AG04450 (cell line): Measurements from ENCODE around the gene TAB2. TPM values are rescaled to one million over a fixed set of nuclear protein-coding genes. Genes with fewer than 3 reads are reported as not detected.
A peak's percentile ranks its signal among the peaks of the same experiment; 100 is the strongest.

Source experiments
- CTCF ChIA-PET: fragments of 300-600, 350-600 bp; formaldehyde crosslinking; extraction: SDS; loops from one replicate; lab custom pipeline; 2022; ENCODE audit warnings: antibody characterized with exemption, inconsistent platforms; lab: Charles Lee
- POLR2A ChIA-PET: fragments of 350-600 bp; formaldehyde crosslinking; extraction: SDS; loops from one replicate; lab custom pipeline; 2021; ENCODE audit warnings: antibody characterized with exemption, inconsistent platforms; lab: Yijun Ruan, JAX
- DNase-seq: peaks from one replicate; pipeline ENCODE4 v3.0.0-alpha.2; 2011; ENCODE audit warnings: low read depth, low spot score
- H3K27ac ChIP-seq: one replicate; pipeline ENCODE4 v1.5.1; 2012; ENCODE audit warnings: low read depth, low read length, control low read depth
- H3K27me3 ChIP-seq: one replicate; pipeline ENCODE4 v1.6.0; 2012; ENCODE audit warnings: low read length; ENCODE audit not compliant: control insufficient read depth, insufficient read depth
- H3K4me3 ChIP-seq: 2 replicates; pipeline ENCODE4 v1.5.1; 2011; ENCODE audit warnings: mild to moderate bottlenecking, low read depth, low read length, control low read depth
- H3K9me3 ChIP-seq: 2 replicates; pipeline ENCODE4 v1.5.1; 2012; ENCODE audit warnings: low read length; ENCODE audit not compliant: control insufficient read depth, insufficient read depth
- CTCF ChIP-seq: IDR thresholded peaks from 2 replicates; pipeline ENCODE4 v1.5.1; 2011; ENCODE audit warnings: low read depth, low read length, control low read depth, inconsistent platforms
- polyA plus RNA-seq: library from polyadenylated mRNA; depleted of rRNA; stranded (reverse); fragments of >200 nt; gene quantifications from 2 replicates; pipeline ENCODE4 v1.2.3, GENCODE V29; 2011

Gene TAB2
- polyA plus RNA-seq, 1 experiment = 61.1 TPM

DNA sequence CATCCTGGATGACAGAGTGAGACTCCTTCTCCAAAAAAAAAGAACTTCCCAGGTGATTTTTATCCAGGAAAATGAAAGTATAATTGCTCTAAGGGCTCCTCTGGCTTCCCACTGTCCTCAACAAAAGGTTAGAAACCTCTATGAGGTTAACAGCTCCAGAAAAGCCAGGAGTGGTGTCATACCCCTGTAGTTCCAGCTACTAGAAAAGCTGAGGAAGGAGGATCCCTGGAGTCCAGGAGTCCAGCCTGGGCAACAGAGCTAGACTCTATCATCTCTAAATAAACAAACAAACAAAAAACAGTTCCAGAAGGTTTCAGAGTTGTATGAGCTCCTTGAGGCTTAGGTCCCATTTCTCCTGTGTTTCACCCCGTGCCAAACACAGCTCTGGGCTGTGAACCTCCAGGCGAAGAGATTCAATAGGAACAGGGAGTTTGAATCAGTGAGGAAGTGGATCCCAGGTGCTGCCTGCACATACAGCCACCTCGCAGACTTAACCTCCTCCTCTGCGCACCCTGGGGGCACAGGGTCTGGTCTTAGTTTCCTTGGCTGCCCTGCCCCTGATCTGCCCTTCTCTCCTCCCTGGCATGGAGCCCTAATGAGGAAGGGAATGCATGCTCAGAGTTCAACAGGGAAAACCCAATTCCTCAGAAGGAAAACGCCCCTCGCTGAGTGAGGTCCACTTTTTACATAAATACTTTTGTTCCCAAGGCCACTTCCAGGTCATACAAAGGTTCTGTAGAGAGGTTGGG lies 136.3 kb downstream of the TAB2 start:
- H3K9me3 ChIP-seq = no peaks in the 10 kb centered on the region; the same call in 1 of the 2 replicates
- no peak overlapping the region for H3K27ac ChIP-seq
- H3K27me3 ChIP-seq = no peaks in the 10 kb centered on the region
- H3K4me3 ChIP-seq = no peak overlapping the region
- no peak for TF ChIP-seq CTCF
- DNase-seq = no peak
- ChIA-PET POLR2A (interaction anchor here (0.6 to 0.7 kb wide), 2 partner anchors 13 to 24 kb away, joined by 3 read pairs; no protein-coding TSS in a partner anchor), CTCF (interaction anchor here (0.7 to 2.7 kb wide), 4 partner anchors 22 to 425 kb away, joined by 3 to 9 read pairs (median 4); no protein-coding TSS in a partner anchor)

GRCh38 chr6:149454346-149454848 lies 136.9 kb downstream of the TAB2 start:
- Histone ChIP-seq H3K9me3 (no peaks in the 10 kb centered on the region; the same call in 1 of the 2 replicates), H3K4me3 (no peak overlapping the region), H3K27me3 (no peaks in the 10 kb centered on the region), H3K27ac (peak overlapping the region; percentile 2)
- ChIA-PET POLR2A (interaction anchor here (0.6 to 0.7 kb wide), 2 partner anchors 14 to 24 kb away, joined by 3 read pairs; no protein-coding TSS in a partner anchor), CTCF (interaction anchor here (0.5 to 2.7 kb wide), 4 partner anchors 23 to 426 kb away, joined by 4 to 9 read pairs (median 4); no protein-coding TSS in a partner anchor)
- DNase-seq = peak; percentile 43
- no peak for TF ChIP-seq CTCF

GRCh38 chr6:149455031-149455732 lies 137.7 kb downstream of the TAB2 start:
- POLR2A ChIA-PET = no interaction called here
- H3K27me3 ChIP-seq = no peaks in the 10 kb centered on the region
- H3K4me3 ChIP-seq = no peak overlapping the region
- CTCF ChIA-PET = interaction anchor here (0.5 to 2.7 kb wide), 2 partner anchors 62 to 64 kb away, joined by 4 to 9 read pairs; no protein-coding TSS in a partner anchor
- no peak for TF ChIP-seq CTCF
- no peak for DNase-seq
- H3K9me3 ChIP-seq = no peaks in the 10 kb centered on the region; the same call in 1 of the 2 replicates
- no peak overlapping the region for H3K27ac ChIP-seq

- ChIA-PET POLR2A (no interaction called here), CTCF (no interaction called here)
- no peak for TF ChIP-seq CTCF
- Histone ChIP-seq H3K9me3 (no peaks in the 10 kb centered on the region; the same call in 1 of the 2 replicates), H3K4me3 (no peak overlapping the region), H3K27me3 (no peaks in the 10 kb centered on the region), H3K27ac (no peak overlapping the region)
- DNase-seq = no peak
Measured at GRCh38 chr6:149456311-149457021, 139.0 kb downstream of the TAB2 start.
